ENCODE data around the gene TSC22D2.
A peak's percentile ranks its signal among the peaks of the same experiment; 100 is the strongest.

The TSC22D2 gene

DNA sequence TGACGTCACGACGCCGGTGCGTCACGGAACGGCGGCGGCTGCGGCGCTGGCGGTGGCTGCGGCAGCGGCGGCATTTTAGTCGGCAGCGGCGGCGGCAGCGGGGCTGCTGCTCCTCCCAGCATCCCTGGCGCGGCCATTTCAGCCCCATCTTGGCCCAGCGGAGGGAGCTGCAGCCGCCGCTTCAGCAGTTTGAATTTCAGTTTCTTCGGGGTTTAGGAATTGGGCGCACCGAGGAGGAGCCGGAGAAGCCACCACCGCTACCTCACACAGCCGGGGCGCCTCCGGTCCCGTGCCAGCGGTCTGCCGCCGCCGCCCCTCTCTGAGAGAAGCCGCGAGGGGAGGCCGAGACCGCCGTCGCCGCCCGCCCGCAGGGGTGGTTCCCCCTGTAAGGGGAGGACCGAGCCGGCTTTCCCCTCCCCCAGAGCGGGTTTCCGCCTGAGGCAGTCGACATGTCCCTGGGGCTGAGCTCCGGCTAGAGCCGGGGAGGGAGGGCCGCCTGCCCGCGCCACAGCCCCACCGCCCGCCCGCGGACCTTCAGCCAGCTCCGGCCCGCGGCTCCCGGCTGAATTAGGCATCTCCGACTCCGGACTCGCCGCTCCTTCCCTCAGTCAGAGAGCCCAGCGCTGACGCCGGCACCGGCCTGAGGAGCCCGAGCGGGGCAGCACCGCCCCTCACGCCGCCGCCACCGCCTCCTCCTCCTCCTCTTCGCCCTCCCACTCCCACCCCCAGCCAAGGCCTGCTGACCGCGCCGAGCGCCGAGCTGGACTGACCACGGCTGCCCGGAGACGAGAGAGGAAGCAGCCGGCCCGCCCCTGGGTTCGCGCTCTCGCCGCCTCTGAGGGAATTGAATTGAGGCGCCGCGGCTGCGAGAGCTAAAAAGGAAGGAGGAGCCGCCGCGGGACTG, at the start of gene TSC22D2:
Gene TSC22D2 (plus strand): TSS at position 78 of the 904 bp plus-strand sequence. CDS start 1,053 bp downstream, outside the sequence.
- peak; percentile 87 to 98 for DNase-seq

GRCh38 chr3:150359381-150359780, 48.7 kb upstream of the TSC22D2 start:
- no peak for DNase-seq

DNA sequence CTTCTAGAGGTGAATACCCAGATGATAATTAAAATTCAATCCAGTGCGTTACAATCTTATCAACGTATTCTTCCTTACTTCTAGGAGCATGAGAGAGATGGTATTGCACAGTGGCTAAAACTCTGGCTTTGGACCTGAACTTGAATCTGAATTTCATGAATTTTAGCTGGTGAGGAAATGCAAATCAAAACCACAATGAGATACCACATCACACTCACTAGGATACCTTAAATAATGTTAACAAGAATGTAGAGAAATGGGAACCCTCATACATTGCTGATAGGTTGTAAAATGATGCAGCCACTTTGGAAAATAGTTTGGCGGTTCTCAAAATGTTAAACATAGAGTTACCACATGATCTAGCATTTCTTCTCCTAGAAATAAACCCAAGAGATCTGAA, 47.1 kb upstream of the TSC22D2 start:
- no peak for DNase-seq

GRCh38 chr3:150362515-150363302, 45.4 kb upstream of the TSC22D2 start:
- DNase-seq = no peak

- DNase-seq = no peak
These were observed 44.7 kb upstream of the TSC22D2 start for GRCh38 chr3:150363420-150363819.

DNA sequence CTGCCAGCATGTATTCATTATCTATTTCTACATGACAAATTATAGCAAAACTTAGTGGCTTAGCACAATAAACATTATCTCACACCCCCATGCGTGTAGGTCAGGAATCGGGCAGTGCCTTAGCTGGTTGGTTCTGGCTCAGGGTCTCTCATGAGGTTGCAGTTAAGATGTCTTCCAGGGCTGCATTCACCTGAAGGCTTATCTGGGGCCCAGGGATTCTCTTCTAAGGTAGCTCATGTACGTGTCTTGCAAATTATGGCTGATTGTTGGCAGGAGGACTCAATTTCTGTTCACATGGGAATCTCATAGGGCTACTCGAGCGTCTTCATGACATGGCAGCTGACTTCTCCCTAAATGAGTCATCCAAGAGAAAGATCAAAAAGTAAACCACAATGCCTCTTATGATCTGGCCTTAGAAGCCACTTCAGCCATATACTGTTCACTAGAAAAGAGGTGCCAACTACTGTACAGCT, 42.9 kb upstream of the TSC22D2 start:
- peak in 1 of 2 donors; percentile 31 for DNase-seq

- no peak for DNase-seq
These were observed 40.3 kb upstream of the TSC22D2 start for GRCh38 chr3:150367757-150368156.

DNA sequence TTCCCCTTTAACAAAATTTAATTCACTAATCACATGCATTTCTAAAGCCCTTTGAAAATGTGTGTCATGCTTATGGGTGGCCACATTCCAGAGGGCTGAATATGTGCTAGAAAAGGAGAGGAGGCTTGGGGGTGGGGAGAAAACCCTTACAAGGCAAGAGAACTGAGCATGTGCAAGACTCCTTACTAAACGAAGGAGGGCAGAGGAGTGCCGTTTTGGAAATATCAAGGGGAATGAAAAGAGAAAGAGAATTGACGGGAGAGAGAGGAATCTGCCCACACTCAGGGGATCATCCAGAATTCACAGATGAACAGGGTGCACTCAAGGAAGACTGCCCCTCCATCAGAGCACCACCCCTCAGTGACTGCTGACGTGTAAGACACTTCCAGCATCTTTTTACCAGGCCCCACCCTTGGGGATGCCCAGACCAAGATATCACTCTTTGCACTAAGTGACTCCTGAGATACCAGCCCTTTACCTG, 37.9 kb upstream of the TSC22D2 start:
- no peak for DNase-seq

GRCh38 chr3:150370999-150371398, 37.1 kb upstream of the TSC22D2 start:
- no peak for DNase-seq

DNA sequence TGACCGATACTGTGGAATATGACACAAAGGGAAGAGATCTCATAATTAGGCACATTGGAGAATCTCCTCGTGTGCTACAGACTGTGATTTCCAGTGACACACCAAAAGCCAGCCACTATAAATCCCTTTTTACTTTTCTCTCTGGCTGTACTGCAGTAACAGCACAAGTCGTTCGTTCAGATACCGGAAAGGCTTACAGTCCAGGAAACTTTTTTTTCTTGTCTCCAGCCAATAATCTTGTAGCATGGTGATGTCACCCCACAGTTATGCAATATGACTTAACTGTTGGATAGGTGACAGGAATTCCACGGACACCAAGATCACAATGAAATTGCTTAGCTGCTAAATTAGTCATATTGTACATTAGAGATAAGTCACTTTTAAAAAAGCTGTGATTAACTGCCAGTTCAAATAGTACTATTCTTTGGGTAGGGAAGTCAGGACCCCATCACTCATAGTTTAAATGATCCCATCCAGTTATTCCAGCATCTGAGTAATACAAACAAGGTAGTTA, 36.3 kb upstream of the TSC22D2 start:
- DNase-seq = peak in 1 of 2 donors; percentile 23

DNA sequence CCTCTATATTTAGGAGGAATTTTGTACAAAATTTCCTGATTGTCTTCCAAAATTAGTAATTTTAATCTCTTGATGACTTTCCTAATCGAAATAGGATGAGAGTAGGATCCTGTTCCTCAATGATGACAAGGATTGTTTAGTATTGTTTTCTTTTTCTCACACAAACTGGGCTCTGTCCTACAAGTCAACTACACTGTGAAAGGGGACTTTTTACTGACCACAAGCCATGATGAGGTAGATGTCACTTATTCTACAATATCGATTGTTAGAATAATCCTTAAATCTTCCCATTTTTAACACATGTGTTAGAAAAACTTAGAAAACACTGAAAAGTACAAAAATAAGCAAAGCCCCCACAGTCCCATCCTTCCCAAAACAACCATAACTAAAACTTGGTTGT, 35.8 kb upstream of the TSC22D2 start:
- no peak for DNase-seq

DNA sequence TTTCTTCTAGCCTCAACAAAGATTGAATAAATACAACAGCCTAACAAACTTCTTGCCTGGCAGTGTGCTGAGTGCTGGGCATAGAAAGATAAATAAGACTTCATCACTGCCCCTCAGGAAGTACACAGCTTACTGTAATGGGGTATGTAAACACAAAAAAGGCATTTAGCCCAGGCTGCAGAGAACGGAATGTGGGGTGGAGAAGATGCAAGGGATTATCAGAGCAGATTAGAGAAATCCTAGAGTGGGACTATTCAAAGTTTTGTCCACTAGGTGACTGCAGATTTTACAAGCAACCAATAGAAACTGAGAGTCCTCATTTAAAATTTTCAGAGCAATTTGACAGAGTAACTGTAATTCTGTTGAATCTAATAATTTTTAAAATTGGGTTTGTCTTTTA, 35.4 kb upstream of the TSC22D2 start:
- DNase-seq = peak in 1 of 2 donors; percentile 41

DNA sequence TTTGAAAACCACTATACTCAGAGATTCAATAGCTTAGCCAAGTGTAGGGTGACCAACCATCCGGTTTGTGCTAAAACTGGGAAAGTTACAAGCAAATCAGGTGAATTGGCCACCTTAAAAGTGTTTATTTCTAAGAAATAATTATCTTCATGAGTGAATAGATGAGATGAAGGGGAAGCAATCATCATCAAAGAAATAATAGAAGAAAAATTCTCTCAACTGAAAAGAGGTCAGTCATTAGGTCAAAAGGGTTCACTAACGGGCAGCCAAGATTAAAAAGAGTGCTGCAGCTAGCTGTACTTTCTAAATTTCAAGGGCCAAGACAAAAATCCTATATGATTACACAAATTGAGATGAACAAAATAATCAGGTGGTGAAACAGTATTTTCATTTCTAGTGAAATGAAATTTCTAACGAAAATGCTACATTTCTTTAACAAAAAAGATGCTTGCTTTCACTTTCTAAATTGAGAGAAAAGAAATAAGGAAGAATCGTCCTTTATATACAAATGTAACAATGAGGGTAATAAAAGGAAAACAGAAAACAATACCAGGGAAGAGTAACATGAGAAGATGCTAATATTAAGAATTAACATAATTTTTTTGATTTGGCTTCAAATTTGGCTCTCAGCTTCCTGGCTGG, 34.7 kb upstream of the TSC22D2 start:
- peak in 1 of 2 donors; percentile 28 for DNase-seq

DNA sequence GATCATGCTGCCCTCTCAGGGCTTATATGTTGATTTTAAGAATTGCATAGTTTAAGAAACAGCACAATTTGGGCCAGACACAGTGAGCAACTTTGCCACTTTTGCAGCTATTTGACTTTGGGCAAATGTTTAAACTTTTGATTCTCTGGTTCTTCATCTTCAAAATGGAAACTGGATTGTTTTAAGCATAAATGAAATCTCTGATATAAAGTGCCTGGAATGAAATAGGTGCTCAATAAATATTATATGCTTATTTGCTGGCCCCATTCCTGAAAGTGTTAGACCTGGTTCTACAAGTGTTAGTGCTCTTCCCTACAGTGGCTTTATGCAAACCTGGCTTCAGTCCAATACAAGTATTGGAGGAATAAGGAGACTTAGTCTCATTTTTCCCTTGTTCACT, 33.1 kb upstream of the TSC22D2 start:
- DNase-seq = no peak

GRCh38 chr3:150376001-150376848, 31.9 kb upstream of the TSC22D2 start:
- peak in 1 of 2 donors; percentile 17 for DNase-seq

GRCh38 chr3:150377601-150378300, 30.3 kb upstream of the TSC22D2 start:
- no peak for DNase-seq

DNA sequence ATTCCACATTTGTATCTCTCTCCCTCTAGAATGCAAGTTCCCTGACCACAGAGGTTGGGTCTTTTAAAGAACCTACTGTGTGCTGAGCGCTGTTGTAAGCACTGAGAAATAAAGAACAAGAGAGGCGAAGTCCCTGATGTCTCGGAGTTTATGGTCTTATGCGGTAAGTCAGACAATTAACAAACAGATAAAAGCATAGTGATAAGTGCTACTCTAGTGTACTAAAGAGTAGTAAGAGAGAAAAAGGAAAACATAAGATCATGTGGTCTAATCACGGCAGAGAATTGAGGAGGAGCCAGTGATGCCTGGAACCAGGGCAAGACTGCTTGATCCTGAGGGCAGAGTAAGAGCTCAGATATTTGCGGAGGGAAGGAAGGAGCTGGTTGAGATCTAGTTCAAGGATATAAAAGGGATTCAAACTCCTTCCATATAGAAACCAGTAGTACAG, 29.8 kb upstream of the TSC22D2 start:
- no peak for DNase-seq

- no peak for DNase-seq
These were observed 28.6 kb upstream of the TSC22D2 start for GRCh38 chr3:150379469-150379868.

GRCh38 chr3:150384296-150385212, 23.5 kb upstream of the TSC22D2 start:
- DNase-seq = peak; percentile 90 to 99
